K562 (cell line): ENCODE measurements around the gene TGM1. TPM values are rescaled to one million over a fixed set of nuclear protein-coding genes. Genes with fewer than 3 reads are reported as not detected.
A peak's percentile ranks its signal among the peaks of the same experiment; 100 is the strongest.

ENCODE experiments used
- ATF2 ChIP-seq: sonication (generic); formaldehyde crosslinking; IDR thresholded peaks from 2 replicates; pipeline ENCODE4 v1.8.1; 2022; ENCODE audit warnings: missing genetic modification reagents
- BHLHE40 ChIP-seq: IDR thresholded peaks from 2 replicates; pipeline ENCODE4 v1.6.1; 2011; ENCODE audit warnings: low read length, improper control_type of control experiment
- BRD9 ChIP-seq: fragments of 450-650 bp; IDR thresholded peaks from 2 replicates; pipeline ENCODE4 v1.6.1; 2018; ENCODE audit warnings: low read depth; ENCODE audit not compliant: partially characterized antibody
- FOSL1 ChIP-seq: fragments of 200-800 bp; sonication (Bioruptor generic); conservative IDR thresholded peaks from 2 replicates; pipeline ENCODE4 v1.6.1; 2016; ENCODE audit warnings: missing genetic modification characterization, missing compliant biosample characterization
- GTF2B ChIP-seq: IDR thresholded peaks from 2 replicates; pipeline ENCODE4 v1.6.1; 2011; ENCODE audit not compliant: insufficient read length; ENCODE audit errors: extremely low read depth
- HMGXB4 ChIP-seq: sonication (generic); formaldehyde crosslinking; IDR thresholded peaks from 2 replicates; pipeline ENCODE4 v1.8.1; 2023; ENCODE audit warnings: mild to moderate bottlenecking, missing genetic modification reagents
- MNT ChIP-seq, 2 experiments: fragments of 450-650 bp; conservative IDR thresholded peaks; 2 replicates each; pipeline ENCODE4 v1.6.1; 2017; ENCODE audit warnings: mild to moderate bottlenecking in 2 of 2, moderate library complexity in 2 of 2
- OTX1 ChIP-seq: fragments of 450-650 bp; formaldehyde crosslinking; IDR thresholded peaks from 2 replicates; pipeline ENCODE4 v1.4.0; 2022; ENCODE audit warnings: mild to moderate bottlenecking
- STAT5A ChIP-seq: IDR thresholded peaks from 2 replicates; pipeline ENCODE4 v1.6.1; 2012; ENCODE audit warnings: low read length, inconsistent platforms, borderline replicate concordance
- ZBTB40 ChIP-seq, 2 experiments: fragments of 450-650 bp in 1 of 2; sonication (generic) in 1 of 2; formaldehyde crosslinking in 1 of 2; IDR thresholded peaks; 2 replicates each; pipeline versions ENCODE4 v1.7.1 to v1.9.0; 2016 to 2022; ENCODE audit warnings: inconsistent platforms in 1 of 2, mild to moderate bottlenecking in 1 of 2, missing genetic modification reagents in 1 of 2
- ZNF76 ChIP-seq: fragments of 250-450 bp; sonication (Bioruptor Pico); IDR thresholded peaks from 2 replicates; pipeline ENCODE4 v1.4.0; 2020; ENCODE audit warnings: mild to moderate bottlenecking, moderate library complexity, borderline replicate concordance
- polyA plus RNA-seq, 8 experiments: library from polyadenylated mRNA; depleted of rRNA in 4 of 8; stranded (reverse) in 5 of 8; unstranded in 3 of 8; fragments of >200 nt; fragmentation: Nextera tagmentation in 2 of 8; fragmentation: Illumina TruSeq in 1 of 8; extraction: Ambion mirVana in 2 of 8; extraction: Trizol in 1 of 8; gene quantifications; 2 replicates each; pipeline versions ENCODE4 v1.2.1 to v1.2.3, GENCODE V29; 2011 to 2014; ENCODE audit warnings: inconsistent platforms in 1 of 8, missing spikeins in 1 of 8
- total RNA-seq, 7 experiments: library from RNA; depleted of rRNA in 6 of 7; stranded (reverse); fragments of >200 nt in 6 of 7; fragmentation: Illumina TruSeq in 2 of 7; extraction: Trizol in 2 of 7; gene quantifications; 2 replicates each; pipeline versions ENCODE4 v1.2.1 to v1.2.3, GENCODE V29; 2011 to 2021; ENCODE audit warnings: low replicate concordance in 1 of 7

Gene TGM1
- total and polyA plus RNA-seq, 9 of the 15 experiments (the other 6 are each of a cell fraction or from before 2014, with no cell fraction given), result 0.13 to 4.4 (median 0.88) TPM

- TF ChIP-seq ZBTB40 (IDR thresholded peaks at IDR 0.05) (peak; percentile 55; the same call in 1 of the 2 replicates), ZBTB40 (CRISPR knock-in tag; IDR thresholded peaks at IDR 0.05) (no peak), ATF2 (no peak), OTX1 (CRISPR knock-in tag) (no peak), BHLHE40 (peak; percentile 65), HMGXB4 (peak; percentile 89), FOSL1 (tag) (0 out of 2 replicates have a peak, but pooled peaks have one; percentile 25), STAT5A (no peak; the same call in 1 of the 2 replicates), GTF2B (no peak), ZNF76 (CRISPR knock-in tag) (peak; percentile 20; the same call in 1 of the 2 replicates), MNT (conservative IDR thresholded peaks at IDR 0.05) (peak; percentile 73 to 83), BRD9 (no peak)
Observed at GRCh38 chr14:24271134-24271833, 8.3 kb upstream of the TGM1 start, which contains the start of gene RABGGTA (continued).
